Activated CD8-positive, alpha-beta memory T cell treated with anti-CD3 and anti-CD28 coated beads for 1 hour (primary cell): Measurements from ENCODE around the gene SLC24A3.

Source experiments
- DNase-seq, 2 donors: peaks; one replicate each; pipeline ENCODE4 v3.0.0-alpha.2; 2020; ENCODE audit warnings: low read depth in 1 of 2; ENCODE audit errors: extremely low read depth in 1 of 2

The SLC24A3 gene

GRCh38 chr20:19212469-19212815, at the start of gene SLC24A3:
SLC24A3 (plus strand) TSS chr20:19212642.
- DNase-seq: no peak

GRCh38 chr20:19170148-19170547, 42.3 kb upstream of the SLC24A3 start:
- no peak for DNase-seq

GRCh38 chr20:19172637-19173036, 39.8 kb upstream of the SLC24A3 start:
- no peak for DNase-seq

GRCh38 chr20:19176470-19177052, 35.9 kb upstream of the SLC24A3 start:
- DNase-seq: no peak

- no peak for DNase-seq
These were observed 30.9 kb upstream of the SLC24A3 start for GRCh38 chr20:19181552-19181951.

GRCh38 chr20:19185083-19185482, 27.4 kb upstream of the SLC24A3 start:
- no peak for DNase-seq

- no peak for DNase-seq
These were observed 19.1 kb upstream of the SLC24A3 start for GRCh38 chr20:19193349-19193748.

GRCh38 chr20:19205981-19206396, 6.5 kb upstream of the SLC24A3 start:
- peak in 1 of 2 donors; percentile 58 for DNase-seq

- DNase-seq: no peak
These were observed 4.9 kb upstream of the SLC24A3 start for GRCh38 chr20:19207541-19207940.

- DNase-seq: no peak
These were observed 1.9 kb upstream of the SLC24A3 start for GRCh38 chr20:19210391-19211155.

GRCh38 chr20:19211252-19211651, 1.2 kb upstream of the SLC24A3 start:
- DNase-seq: no peak

GRCh38 chr20:19211661-19212468, 577 bp upstream of the SLC24A3 start:
- no peak for DNase-seq

GRCh38 chr20:19212821-19213502, 520 bp downstream of the SLC24A3 start:
- no peak for DNase-seq

GRCh38 chr20:19213946-19214490, 1.6 kb downstream of the SLC24A3 start:
- DNase-seq: no peak

- DNase-seq: no peak
These were observed 6.0 kb downstream of the SLC24A3 start for GRCh38 chr20:19218411-19218810.

- no peak for DNase-seq
These were observed 10.1 kb downstream of the SLC24A3 start for GRCh38 chr20:19222520-19223040.

- no peak for DNase-seq
These were observed 11.2 kb downstream of the SLC24A3 start for GRCh38 chr20:19223640-19224039.

- no peak for DNase-seq
These were observed 19.1 kb downstream of the SLC24A3 start for GRCh38 chr20:19231359-19232035.

- DNase-seq: no peak
These were observed 20.8 kb downstream of the SLC24A3 start for GRCh38 chr20:19232997-19233794.
